HG03045 (cell line): Measurements from ENCODE around the gene CSTF2T.
"Not testable (repeated sequence)": the region's sequence is repeated elsewhere in the genome, so short reads cannot be mapped to it uniquely, and the experiment has no call there.

Experiments used
- ATAC-seq: cut with Tn5 transposase; IDR thresholded peaks from one replicate; pipeline ENCODE4 v1.9.1; 2021; ENCODE audit warnings: mild to moderate bottlenecking, moderate library complexity; ENCODE audit not compliant: unreplicated experiment

Gene CSTF2T

DNA sequence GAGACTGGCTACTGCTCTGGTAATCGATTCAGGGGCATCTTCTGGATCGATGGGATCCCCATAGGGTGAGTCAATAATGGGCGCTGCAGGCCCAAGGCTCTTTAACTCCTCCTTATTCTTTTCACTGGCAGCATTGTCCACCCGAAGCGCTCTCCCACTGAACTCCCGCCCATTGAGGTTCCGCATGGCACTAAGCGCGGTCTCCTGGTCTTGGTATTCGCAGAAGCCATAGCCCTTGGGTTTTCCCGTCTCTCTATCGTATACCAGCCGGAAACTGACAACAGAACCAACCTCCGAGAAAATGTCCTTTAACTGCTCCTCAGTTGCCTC, 285 bp downstream of the CSTF2T start:
- peak; percentile 31 for ATAC-seq

DNA sequence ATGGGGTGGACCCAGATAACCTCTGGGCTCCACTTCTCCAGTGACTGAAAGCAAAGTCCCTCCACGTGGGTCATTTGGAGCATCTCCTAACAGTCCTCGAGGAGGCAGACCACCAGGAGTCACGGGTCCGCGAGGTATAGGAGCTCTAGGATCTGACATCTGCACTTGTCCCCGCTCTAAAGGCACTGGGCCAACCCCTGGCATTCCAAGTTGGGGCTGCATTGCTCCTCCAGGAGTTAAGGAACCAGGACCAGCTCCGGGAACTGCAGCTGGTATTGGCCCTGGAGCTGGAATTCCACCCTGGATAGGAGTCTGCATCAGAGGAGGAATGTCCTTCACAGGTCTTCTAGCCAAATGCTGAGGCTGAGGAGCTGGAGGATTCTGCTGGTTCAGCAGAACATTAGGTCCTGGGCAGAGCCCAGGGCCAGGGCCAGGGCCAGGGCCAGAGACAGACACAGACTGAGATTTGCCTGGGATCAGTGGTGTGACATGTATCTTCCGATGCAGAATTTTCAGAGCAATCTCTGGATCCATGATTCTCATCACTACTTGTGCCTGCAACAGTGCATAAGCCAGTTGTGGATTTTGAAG, 827 bp downstream of the CSTF2T start:
- ATAC-seq, result no peak

DNA sequence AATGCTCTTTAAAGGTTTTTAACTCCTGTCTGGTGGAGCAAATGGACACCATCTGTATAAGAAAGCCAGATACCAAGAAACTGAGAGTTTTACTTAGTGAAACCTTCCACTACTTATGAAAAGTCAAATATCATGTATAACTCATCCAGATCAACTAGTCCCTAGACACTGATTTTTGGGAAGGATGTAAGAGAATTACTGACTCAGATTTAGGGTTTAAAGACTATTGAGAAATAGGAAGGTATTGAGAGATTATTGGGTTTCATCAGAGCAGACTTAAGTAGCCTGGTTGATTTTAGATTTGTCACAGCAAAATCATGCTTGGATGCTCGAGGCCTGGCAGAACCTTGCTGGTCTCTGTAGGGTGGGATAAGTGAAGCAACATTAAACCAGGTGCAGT, 3.1 kb downstream of the CSTF2T start:
- no peak for ATAC-seq

DNA sequence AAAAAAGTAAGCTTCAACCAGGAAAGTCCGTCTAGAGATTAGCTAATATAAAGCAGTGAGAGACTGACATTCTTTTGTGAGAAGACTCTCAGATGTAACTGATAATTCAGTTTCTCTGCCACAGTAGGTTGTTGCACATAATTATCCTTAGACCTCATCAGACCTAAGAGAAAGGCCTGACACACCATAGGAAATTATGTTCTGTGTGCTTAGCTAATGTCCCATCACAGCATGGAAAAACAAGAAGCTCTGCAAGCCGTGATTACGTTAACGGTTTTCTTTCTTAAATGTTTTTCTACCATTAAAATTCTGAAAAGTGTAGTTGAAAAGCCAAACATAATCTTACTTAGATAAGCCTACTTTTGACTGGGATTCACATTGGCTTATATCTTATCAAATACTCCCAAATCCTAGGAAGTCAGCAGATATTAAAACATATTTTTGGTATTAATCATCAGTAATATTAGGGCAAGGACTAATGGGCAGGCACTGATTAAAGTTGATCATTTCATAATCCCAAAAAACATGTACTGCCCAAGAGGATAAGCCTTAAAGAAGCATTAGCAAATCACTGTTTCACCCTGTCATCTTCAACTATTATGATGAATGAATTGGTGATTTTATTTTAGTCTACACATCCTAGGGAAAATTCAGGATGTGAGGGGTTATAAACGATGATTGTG, 5.2 kb downstream of the CSTF2T start:
- no peak for ATAC-seq

DNA sequence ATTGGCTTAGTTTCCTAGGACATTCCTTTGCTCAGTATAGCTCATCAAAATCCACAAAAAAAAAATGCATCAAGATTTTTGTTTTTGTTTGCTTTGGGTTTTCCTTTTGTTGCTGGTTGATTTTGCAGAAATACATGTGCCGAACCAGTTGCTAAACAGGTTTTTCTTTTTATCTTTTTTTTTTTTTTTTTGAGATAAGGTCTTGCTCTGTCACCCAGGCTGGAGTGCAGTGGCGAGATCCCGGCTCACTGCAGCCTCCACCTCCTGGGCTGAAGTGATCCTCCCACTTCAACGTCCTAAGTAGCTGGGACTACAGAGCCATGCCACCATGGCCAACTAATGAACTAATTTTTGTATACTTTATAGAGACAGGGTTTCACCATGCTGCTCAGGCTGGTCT, 8.3 kb downstream of the CSTF2T start:
- ATAC-seq, result no peak

DNA sequence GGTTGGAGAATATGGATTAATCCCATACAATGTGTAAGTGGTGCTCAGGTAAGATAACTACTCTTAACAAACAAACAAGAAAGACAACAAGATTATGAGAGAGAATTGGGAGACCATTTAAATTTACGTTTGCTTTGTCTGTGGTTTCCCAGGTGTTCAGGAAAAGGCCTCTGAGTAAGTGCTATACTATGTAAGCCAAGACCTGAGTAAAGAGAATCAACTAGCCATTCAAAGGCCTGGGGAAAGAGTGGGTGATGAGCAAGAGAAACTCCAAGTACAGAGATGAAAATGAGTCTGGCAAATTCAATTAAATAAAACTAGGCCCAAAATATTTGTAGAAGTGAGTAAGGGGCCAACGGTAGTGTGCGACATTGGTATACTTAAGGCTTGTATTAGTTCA, 9.9 kb downstream of the CSTF2T start:
- ATAC-seq, result no peak

DNA sequence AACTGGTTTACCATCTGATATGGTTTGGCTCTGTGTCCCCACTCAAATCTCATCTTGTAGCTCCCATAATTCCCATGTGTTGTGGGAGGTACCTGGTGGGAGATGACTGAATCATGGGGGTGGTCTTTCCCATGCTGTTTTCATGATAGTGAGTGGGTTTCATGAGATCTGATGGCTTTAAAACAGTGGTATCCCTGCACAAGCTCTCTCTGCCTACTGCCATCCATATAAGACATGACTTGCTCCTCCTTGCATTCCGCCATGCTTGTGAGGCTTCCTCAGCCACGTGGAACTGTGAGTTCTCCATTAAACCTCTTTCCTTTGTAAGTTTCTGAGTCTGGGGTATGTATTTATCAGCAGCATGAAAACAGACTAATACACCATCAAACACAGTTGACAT, 10.6 kb downstream of the CSTF2T start:
- not testable (repeated sequence) for ATAC-seq

DNA sequence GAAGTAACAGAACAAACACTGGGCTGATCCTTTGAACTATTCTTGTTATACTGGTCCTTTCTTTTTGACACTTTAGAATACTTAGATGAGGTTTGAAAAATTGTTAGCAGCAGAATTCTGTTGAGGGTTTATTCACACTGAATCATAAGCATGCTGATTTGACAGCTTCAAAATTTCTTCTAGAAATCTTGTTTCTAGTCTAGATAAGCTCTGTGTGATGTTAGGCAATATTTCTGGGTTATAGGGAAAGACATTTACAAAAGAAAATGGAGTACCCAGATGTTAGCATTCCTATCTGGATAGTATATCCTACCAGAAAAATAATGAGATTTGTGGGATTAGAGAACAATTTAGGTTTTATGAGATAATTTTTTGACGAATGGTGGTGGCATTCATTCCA, 12.1 kb downstream of the CSTF2T start:
- ATAC-seq, result no peak

DNA sequence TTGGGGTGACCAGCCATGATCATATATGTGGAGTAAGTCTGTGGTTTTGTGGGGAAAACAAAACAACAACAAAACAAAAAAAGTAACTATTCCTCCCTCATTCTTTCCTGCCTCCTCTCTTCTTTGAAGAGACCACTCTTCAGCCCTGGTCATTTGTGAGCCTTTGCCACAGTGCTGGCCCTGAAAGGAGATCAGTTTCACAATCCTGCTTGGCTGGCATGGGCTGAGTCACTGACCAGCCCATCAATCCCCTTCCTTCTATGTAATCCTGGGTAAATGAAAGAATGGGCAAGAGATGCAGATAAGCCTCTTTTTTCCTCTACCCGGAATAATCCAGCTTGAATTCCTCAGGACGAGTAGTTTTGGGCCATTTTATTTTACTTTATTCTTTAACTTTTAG, 13.6 kb downstream of the CSTF2T start:
- no peak for ATAC-seq

DNA sequence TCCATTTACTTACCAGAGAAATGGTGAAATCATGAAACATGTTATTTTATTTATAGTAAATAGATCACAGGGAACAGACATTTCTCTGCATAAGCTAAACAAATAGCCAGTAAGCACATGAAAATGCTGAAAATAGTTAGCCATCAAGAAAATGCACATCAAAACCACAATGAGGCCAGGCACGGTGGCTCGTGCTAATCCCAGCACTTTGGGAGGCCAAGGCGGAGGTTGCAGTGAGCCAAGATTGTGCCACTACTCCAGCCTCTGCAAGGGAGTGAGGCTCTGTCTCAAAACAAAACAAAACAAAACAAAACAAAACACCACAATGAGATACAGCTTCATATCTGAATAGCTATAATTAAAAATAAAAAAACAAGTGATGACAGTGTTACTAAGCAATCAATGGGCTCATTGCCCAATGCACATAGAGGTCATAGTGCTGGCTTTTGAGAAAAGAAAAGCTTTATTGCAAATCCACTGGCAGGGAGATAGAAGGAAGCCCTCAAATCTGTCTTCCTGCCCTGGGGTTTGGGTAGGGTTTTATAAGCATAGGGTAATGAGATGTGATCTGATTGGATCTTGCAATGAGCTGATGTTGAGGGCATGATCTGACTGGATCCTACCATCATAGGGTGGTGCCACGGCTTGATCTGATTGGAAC, 16.2 kb downstream of the CSTF2T start:
- no peak for ATAC-seq

DNA sequence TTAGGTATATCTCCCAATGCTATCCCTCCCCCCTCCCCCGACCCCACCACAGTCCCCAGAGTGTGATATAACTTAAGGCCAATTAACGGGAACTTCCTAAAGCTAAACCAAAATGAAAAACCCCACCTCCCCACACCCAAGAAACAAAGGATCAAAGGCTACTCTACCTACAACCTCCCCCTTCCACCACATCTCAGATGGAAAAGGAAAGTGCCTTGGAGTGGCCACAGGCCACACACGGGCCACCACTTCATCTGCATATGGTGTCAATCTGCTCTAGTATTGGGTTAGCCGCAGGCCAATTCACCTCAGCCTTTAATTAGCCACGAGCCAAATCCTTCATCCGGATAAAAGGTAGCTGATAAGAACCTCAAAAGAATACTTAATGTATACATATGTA, 19.6 kb downstream of the CSTF2T start:
- no peak for ATAC-seq

DNA sequence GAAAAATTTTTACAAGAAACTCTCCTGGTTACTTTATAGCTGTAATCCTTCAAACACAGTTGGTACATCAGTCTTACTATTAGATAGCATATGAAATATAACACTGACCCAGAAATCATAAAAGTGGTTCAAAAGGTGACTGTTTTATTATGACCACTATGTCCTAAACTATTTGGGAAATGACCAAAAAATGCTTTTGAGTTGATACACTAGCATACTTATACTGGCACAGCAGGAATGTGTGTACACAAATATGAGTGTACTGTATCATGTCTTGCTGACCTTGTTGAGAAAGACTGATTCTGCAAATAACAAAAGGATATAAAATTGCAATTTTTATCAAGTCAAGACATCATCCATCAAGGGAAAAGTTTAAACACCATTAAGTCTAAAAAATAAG, 24.3 kb downstream of the CSTF2T start:
- ATAC-seq, result no peak

DNA sequence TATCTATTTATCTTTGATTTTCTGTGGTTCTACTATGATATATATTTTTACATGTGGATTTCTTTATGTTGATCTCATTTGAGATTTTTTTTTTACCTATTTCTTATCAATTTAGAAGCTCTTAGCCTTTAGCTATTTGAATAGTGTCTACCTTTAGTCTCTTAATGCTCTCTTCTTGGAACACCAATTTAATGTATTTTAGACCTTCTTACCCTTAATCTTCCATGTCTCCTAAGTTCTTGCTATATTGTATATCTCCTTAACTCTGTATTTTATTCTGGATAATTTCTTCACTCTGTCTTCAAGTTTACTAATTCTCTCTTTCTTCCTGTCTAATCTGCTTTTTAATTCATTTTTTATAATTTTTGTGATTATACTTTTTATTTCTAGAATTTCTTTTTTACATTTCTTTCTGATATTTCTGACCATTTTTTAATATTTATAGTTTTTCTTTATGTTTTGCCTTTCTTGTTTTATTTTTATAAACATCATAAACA, 27.3 kb downstream of the CSTF2T start:
- ATAC-seq, result no peak

DNA sequence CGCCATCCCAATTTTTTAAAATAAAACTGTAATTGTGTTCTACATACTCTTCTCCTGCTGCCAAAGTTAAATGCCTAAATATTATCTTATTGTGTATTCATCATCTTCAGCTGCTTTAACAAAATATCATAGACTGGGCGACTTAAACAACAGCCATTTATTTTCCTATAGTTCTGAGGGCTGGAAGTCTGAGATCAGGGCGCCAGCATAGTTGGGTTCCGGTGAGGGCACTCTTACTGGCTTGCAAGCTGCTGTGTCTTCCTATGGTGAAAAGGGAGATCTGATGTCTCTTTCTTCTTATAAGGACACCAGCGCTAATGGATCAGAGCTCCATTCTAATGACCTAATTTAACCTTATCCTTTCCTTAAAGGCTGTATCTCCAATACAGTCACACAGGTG, 30.4 kb downstream of the CSTF2T start:
- no peak for ATAC-seq

DNA sequence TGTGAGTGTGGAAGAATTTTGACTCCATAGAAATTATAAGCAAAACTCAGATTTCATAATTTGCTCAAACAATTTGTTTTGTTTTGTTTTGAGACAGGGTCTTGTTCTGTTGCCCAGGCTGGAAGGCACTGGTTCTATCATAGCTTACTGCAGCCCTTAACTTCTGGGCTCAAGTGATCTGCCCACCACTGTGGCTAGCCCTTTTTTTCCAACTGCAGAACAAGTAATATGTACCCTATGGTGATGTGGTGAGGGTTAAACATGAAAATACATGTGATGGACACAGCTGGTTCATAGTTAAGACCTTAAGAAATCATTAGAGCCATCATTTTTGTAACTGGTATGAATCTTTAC, 31.1 kb downstream of the CSTF2T start:
- no peak for ATAC-seq

DNA sequence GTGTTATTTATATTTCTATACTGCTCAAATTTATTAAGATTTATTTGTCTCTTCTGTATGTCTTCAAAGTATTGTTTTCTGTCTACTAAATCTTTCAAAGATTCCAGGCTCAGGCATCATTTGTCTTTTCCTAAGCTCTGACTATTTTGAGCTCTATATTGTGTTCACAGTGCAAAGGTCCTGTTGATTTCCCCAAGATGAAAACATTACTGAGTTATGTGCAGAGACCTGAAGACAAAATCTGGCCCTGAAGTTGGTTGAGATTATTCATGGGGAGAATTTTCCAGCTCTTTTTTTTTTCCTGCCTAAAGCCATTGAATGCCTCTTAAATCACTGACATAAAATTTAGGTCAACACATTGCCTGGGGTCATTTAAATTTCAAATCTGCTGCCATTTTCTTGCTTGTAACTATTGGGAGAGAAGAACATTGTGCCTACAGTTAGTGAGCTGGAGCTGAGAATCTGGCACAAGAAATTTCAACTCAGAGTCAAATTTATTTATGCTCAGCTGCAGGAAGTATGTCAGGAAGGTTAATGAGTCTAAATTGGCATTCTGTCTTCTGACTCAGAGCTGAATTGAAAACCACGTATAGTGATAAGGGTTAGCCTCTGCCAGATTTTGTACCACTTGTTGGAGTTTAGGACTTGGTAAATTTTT, 31.6 kb downstream of the CSTF2T start:
- ATAC-seq, result no peak

DNA sequence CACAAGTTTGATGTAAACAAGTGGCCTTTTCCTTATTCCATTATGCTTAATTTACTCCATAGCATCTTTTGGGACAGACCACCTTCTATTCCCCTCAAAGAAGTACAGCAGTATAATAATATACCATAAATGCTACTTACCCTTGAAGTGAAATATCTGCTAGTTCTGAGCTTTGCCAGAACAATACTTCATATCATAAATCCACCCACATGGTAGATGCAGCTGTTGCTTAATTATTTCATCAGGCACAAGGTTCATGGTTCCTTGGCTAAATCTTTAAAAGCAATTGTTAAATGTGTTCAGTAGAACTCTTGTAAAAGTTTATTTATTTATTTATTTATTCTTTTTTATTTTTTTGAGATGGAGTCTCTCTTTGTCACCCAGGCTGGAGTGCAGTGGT, 32.9 kb downstream of the CSTF2T start:
- no peak for ATAC-seq

DNA sequence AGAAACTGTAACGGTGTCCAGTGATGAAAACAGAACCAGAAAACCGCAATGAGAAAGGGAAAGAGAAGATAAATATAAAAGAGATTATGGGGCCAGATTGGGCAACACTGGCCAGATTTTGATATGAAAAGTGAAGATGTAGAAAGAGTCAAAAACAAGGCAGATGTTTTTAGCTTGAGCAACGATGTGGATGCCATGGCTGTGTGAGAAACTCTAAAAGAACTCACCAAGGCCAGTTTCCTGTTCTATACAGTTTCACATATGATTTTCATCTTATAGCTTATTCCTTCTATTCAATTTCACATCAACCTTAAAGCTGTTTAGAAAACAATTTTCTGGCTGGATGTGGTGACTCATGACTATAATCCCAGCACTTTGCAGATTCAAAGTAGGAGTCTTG, 36.3 kb downstream of the CSTF2T start:
- ATAC-seq, result no peak

DNA sequence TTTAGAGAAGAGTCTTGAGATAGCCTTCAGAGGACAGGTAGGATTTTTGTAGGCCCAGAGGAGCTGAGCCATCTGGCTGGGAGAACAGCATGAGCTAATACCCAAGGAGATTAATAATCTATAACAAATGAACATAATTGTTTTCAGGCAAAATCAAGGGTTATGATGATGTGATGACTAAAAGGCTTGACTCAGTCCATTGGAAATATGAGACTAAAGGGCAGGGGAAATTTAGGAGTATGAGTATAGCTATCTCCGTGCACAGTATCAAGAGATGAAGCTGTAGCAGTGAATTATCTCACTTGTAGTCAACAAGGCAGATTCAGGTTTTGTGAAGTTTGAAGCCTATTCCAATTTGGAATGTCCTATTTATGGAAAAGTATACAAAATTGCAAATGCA, 40.1 kb downstream of the CSTF2T start:
- no peak for ATAC-seq

DNA sequence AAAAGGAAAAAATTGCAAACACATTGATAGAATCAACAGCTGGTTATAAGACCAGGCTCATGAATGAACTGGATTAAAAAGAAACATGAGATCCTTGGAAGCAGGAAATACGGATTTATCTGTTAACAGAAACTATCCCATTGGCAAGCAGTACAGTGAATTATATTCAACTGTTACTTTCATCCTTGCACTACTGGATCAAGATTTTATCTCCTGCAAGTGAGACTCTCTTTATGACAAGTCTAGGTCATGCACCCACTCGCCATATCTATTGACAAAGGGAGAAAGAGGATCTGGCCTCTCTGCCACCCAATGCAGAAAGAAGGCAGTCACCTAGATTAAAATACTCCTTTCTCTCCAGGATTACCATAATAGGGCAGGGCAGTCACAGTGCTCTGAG, 41.4 kb downstream of the CSTF2T start:
- no peak for ATAC-seq

DNA sequence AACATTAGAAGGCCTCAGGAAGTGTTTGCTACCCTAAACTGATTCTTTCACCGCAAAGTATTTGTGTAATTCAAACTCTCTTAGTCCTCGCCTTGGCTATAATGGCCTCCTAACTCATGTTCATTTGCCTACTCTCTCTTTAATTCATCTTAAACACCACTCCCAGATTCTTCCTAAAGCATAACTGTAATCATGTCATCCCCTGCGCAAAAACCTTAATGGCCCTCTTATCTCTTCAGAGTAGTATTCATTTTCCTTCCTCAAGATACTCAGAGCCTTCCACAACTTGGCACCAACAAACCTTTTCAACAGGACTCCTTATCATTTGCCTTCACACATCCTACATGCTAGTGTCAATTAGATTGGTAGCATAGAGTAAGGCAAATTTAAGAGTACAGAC, 42.9 kb downstream of the CSTF2T start:
- ATAC-seq, result no peak

DNA sequence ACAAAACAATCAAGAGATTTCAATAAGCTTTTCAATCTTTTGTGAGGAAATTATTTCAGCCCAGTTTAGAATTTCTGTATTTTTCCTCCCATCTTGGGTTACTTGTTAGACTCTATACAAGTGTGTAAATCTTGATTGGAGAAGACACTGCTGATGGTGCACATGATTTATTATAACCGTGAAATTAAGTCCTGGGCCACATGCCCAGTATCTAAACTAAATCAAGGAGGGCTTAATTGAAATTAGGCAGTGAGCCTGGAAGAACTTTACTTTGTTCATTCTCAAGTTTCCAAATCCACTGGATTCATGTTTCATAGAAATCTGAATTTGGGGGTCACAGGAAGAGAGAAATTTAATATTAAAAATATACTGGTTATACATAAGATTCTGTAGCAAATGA, 44.5 kb downstream of the CSTF2T start:
- ATAC-seq, result no peak
